AG08396 (cell line): ENCODE data around the gene AGAP1.
A peak's percentile ranks its signal among the peaks of the same experiment; 100 is the strongest.

ENCODE experiments used
- DNase-seq: peaks from one replicate; pipeline ENCODE4 v3.0.0; 2012; ENCODE audit warnings: low spot score, mixed read lengths

The AGAP1 gene

DNA sequence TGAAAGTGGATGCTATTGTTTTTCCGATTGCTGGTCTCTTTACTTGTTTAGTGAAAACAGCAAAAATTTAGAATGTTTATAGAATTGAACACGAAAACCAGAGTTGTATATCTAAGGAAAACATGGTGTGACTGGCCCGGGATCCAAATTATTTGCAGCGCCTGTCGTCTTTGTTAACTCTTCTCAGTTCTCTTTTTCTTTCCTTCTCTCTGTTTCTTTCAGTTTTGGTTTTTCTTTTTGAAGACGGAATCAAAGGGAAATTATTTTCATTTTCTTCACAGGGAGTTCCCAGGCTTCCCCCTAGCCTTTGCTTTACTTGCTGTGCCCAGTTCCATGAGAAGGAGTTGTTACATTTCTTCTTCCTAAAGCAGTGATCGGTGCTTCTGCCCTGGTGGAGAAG lies 76.0 kb downstream of the AGAP1 start:
- no peak for DNase-seq

DNA sequence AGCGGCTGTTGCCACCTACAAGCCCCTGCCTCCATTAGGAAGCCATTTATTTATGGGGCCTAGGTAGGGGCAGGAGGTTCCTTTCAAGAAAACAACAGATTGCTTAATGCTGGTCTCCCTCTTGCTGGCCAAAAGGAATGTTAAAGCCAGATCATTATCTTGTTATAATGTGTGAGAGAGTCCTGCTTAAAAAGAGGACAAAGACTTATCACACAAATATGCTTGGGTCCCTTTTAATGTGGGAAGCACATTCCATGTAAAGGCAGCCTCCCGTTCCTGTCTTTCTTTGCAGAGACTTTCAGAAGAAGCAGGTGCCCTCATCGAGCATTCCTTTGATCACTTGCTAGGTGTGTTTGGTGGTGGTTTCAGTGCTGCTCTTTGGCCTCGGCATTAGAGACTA lies 76.4 kb downstream of the AGAP1 start:
- peak; percentile 60 for DNase-seq

DNA sequence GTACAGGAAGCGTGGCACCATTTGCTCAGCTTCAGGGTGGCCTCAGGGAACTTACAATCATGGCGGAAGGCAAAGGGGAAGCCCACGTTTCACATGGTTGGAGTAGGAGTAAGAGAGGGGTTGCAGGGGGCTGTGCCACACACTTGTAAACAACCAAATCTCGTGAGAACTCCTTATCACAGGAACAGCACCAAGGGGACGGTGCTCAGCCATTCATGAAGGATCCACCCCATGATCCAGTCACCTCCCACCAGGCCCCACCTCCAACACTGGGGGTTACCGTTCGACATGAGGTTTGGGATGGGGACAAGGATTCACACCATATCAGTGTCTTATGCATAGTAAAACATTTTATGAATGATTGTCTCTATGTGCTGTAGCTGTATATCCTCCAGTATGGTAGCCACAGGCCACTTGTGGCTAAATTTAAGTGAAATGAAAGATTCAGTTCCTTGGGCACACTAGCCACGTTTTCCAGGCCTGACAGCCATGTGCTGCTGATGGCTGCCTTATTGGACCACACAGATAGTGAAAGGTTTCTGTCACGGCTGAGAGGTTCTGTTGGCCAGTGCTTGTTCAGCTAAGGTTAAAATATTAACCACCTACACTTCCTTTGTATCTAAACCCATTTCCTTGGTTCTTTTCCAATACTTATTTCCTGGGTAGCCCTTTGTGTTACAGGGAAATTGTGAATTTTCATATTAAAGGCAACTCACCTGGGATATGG lies 77.3 kb downstream of the AGAP1 start:
- DNase-seq: no peak

DNA sequence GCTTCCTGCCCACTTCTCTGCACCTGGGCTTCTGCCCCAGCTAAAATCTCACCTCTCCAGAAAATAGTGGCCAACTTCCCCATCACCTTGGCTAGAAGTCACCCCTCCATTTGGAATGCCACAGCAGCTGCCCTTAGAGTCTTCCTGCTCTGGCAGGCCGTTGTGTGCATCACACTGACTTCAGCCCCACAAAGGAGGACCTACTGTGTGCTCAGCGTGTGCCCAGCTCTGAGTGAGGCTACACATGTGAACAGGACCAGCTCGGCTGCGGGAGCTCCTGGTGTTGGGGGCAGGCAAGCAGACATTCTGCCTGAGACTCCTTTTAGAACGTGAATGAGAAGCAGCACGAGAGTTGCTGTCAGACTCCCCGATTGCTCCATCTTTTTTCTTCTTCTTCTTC lies 78.7 kb downstream of the AGAP1 start:
- no peak for DNase-seq

GRCh38 chr2:235573331-235574221 lies 79.7 kb downstream of the AGAP1 start:
- no peak for DNase-seq

DNA sequence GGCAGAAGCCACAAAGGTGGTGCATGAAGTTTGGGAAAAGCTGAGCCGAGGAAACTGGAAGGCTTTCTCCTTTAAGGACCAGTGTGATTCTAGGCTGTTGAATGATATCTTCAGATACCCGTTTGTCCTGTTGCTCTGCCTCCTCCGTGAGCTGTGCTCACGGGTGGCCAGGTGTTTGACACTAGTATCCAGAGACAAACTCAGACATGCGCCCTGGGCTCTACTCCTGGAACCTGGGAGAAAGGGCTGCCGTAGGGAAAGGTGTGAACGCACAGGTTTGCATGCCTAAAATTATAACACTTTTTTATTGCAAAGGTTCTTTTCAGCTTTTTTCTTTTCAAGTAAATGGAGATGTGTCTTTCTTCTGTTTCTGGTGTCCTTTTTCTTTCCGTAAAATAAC lies 81.6 kb downstream of the AGAP1 start:
- no peak for DNase-seq

- no peak for DNase-seq
These were observed 82.1 kb downstream of the AGAP1 start for GRCh38 chr2:235575904-235576303.

GRCh38 chr2:235576337-235576910 lies 82.6 kb downstream of the AGAP1 start:
- DNase-seq: no peak

GRCh38 chr2:235577404-235578330 lies 83.8 kb downstream of the AGAP1 start:
- peak; percentile 73 for DNase-seq

- DNase-seq: no peak
These were observed 85.3 kb downstream of the AGAP1 start for GRCh38 chr2:235579128-235579527.

- no peak for DNase-seq
These were observed 86.7 kb downstream of the AGAP1 start for GRCh38 chr2:235580426-235581157.

DNA sequence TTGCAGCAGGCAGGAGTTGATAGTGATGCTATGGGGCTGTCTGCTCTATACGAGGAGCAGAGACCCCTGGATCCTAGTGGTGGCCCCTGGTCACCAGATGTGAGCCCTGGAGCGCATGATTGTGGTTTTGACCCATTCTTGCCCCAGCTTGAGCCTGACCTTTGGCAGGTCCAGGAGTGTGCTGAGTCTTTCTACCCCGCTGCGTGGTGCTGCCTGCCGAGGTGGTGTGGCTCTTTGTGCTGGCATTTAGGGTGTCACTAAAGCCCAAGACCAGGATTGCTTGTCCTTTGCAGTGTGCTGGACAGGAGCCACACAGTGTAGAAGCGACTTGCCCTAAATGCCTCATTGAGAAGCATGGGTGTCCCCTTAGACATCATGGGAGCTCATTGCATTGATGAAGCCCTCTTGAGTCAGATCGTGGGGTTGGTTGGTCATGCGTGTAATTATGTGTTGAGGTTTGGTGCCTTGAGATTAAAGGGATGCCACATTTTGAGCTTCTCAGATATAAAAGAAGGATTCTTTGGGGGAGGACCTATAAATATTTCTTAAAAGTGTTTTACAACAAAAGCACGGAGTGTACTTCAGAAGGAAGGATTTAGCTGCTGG lies 88.3 kb downstream of the AGAP1 start:
- DNase-seq: no peak

- DNase-seq: no peak
These were observed 88.9 kb downstream of the AGAP1 start for GRCh38 chr2:235582729-235583128.

DNA sequence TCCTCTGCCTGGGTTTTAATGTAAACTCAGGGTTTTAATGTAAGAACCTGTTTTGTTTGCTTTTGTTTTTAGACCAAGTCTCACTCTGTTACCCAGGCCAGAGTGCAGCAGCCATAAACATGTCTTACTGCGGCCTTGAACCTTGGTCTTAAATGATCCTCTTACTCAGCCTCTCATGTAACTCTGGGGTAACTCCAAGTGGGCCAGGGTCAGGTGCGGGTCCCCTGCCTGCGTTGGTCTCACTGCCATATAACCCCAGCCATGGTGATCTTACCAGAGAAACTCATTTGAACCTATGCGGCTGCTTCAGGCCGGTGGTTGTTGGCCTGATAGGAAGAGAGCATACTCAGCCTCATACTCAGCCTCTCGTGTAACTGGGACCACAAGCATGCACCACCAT lies 89.3 kb downstream of the AGAP1 start:
- no peak for DNase-seq

GRCh38 chr2:235583925-235584637 lies 90.2 kb downstream of the AGAP1 start:
- DNase-seq: no peak

- DNase-seq: no peak
These were observed 90.8 kb downstream of the AGAP1 start for GRCh38 chr2:235584638-235585007.

DNA sequence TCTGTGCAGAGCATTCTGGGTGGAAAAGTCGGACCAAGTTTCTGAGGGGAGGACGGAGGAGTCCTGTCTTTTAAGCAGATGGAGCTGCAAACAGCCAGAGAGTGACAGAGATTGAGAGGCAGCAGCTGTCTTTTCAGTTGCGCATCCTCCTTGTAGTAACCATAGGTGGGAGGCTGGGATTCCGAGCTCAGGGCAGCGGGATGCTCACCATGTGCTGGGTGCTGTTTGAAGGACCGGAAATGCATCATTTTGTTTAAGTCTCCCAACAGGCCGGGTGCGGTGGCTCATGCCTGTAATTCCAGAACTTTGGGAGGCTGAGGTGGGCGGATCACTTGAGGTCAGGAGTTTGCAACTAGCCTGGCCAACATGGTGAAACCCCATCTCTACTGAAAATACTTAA lies 93.4 kb downstream of the AGAP1 start:
- DNase-seq: no peak

- DNase-seq: no peak
These were observed 94.9 kb downstream of the AGAP1 start for GRCh38 chr2:235588750-235589149.

DNA sequence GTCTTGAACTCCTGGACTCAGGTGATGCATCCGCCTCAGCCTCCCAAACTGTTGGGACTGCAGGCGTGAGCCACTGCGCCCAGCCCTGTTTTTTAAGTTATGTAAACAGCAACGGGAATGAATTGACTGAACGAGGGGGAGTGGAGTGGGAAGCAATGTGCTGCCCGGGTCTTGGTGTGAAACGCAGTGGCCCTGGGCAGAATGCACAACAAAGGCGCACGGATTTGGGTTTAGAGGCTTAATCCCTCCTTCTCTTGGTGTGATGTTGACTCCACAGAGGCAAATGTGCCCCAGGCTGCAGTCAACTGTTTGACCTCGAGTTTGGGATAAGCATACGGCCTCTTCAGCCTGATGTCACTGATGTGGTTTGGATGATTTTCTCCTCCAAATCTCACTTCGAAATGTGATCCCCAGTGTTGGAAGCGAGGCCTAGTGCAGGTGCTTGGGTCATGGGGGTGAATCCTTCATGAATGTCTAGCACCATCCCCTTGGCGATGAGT lies 97.4 kb downstream of the AGAP1 start:
- DNase-seq: no peak

- DNase-seq: no peak
These were observed 98.1 kb downstream of the AGAP1 start for GRCh38 chr2:235591921-235592320.
